Caki2 (cell line): Measurements from ENCODE around the gene INSYN2A. TPM values are rescaled to one million over a fixed set of nuclear protein-coding genes. Genes with fewer than 3 reads are reported as not detected.

ENCODE experiments used
- DNase-seq: peaks from one replicate; pipeline ENCODE4 v3.0.0-alpha.2; 2015; ENCODE audit warnings: low read depth
- in situ Hi-C: cut with HindIII; loops from 2 replicates; pipeline ENCODE4 v1.10.0; 2016; ENCODE audit warnings: low sequenced_read_pairs, low pct_unique_long_range_greater_than_20kb, mixed read lengths
- total RNA-seq: library from RNA; depleted of rRNA; stranded (reverse); fragments of >200 nt; shearing (Covaris generic); gene quantifications from 2 replicates; pipeline ENCODE4 v1.2.3, GENCODE V29; 2014; ENCODE audit warnings: low replicate concordance

The INSYN2A gene
- total RNA-seq, 1 experiment from 2014 or later, result not detected

DNA sequence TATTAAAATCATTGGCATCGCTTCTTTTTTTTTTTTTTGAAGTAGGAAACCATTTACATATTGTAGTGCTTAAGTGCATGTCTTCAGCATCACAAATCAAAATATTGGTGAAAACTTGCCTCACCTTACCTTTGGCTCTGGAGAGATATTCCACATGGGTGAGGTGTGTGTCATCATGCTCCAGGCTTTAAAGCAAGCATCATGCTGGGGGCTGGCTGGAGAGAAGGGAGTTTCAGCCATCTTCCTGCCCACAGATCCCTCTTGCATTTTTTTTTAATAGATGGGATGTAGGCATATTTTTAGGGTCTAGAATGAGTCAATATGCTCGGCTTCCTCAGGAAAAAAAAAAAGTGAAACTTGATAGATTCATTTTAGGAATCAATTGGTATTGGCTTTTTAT, 2.3 kb upstream of the INSYN2A start:
- in situ Hi-C loops, result no loop called here
- no peak for DNase-seq

DNA sequence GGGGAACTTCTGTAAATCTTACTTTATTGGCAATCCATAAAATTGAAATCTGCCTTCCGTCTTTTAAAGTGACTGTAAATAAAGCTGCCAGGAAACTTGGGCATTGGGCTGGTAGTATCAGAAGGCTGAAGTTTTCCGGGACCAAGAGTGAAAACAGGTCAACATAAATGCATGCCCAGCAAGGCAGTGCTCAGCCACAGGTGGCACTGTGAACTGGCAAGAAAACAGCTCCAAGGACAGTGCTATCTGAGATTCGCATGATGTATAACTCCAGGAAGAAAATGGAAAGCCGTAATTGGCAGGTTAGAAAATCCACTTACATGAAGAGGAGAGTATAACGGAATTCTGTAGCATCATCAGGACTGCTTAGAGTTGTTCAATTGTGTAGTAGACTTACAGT, 1.9 kb upstream of the INSYN2A start:
- no peak for DNase-seq
- in situ Hi-C loops, result no loop called here

DNA sequence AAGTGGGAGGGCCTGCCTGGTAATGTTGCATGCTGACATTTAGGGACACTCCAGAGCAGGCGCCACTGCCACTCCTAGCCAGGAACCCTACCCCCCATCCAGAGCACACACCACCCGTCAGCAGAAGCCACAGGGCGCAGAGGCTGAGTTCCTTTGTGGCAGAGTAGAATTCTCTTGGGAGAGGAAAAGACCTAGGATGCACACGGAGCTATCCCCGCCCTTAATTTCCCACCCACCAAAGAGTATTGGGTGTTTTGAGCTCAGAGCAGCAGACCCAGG, 702 bp upstream of the INSYN2A start:
- in situ Hi-C loops, result no loop called here
- DNase-seq, result no peak

DNA sequence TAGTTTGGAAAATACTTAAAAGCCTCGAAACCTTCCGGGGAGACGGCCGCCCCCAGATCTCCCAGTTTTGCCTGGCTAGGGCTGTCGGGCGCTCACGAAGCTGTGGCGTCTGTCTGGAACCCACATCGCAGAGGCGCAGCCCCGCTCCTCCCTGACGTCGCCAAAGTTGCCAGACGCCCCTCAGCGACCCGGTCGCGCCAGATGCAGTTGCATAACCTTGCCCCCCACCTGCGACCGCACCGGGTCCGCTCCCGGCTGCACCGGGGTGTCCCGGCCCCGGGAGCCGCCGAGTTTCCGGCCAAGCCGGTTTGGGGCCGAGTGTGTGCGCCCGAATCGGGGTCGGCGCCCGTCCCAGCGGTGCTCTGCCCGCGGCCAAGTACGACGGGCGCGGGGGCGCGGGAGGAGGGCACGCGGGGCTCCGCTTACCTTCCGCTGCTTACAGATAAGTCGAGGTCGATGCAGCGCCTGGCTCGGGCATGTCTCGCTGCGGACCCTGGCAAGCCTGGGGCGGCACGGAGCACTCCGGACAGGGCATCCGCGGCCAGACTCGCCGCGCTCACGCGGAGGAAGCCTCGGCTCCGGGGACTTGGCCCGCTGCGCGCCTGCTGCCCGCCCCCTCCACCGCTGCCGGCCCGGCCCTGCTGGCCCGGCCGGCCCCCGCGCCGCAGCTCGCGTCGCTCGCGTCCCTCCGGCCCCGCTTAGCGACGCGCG, 665 bp downstream of the INSYN2A start:
- in situ Hi-C loops, result no loop called here
- no peak for DNase-seq

DNA sequence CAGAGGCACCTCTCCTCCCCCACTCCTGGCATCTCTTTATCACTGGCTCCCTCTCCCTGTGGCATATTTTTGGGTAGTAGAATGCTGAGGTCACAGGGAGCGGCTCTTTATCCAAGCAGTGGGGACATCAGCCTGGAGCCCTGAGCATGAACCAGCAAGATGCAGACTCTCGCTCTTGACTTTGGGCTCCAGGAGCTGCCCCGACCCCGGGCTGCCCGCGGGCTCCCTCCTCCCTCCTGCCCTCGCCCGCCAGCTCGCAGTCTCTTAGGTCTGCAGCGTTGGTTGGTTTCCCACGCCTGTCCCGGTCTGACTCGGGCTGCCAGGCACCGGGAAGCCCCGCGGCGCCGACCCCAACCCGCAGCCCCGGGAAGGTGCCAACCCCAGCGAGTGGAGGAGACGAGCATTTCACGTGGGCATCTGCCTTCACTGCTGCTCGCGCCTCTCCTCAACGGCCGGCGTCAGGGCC, 1.3 kb downstream of the INSYN2A start:
- in situ Hi-C loops, result no loop called here
- DNase-seq, result no peak

DNA sequence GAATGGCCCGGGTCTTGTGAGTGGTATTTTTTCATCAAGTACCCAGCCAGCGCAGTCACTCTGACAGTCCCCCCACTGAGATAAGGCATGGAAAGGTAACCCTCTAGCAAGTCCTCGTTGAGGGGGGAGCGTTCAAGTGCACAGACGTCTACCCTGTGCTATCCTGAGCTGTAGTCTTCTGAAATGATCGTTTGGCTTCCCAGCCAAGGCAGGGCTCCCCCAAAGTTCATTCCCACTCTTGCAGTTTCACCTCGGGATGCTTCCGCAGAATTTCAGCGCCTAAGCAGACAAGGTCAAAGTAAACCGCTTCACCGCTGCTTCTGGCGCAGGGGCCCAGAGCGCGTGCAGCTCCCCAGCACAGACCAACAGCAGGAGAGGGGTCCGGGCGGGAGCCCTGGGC, 1.8 kb downstream of the INSYN2A start:
- in situ Hi-C loops, result no loop called here
- DNase-seq, result no peak

DNA sequence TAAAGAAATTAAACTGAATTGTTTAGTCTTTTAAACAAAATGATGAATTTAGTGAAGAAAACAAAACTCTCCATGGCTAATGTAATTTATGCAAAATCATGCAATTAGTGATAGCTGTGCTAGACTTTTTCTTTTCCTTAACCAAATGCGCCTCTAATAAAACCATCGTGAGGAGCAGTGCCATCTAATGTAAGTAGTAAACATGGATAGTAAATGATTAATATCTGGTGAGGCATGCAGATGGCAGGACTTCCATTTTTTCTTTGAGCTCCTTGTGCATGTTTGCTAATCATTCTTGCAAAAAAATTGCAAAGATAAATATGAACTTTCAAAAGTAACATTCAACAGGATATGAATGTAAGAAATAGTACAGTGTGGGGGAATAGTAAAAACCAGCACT, 2.3 kb downstream of the INSYN2A start:
- in situ Hi-C loops, result no loop called here
- no peak for DNase-seq

DNA sequence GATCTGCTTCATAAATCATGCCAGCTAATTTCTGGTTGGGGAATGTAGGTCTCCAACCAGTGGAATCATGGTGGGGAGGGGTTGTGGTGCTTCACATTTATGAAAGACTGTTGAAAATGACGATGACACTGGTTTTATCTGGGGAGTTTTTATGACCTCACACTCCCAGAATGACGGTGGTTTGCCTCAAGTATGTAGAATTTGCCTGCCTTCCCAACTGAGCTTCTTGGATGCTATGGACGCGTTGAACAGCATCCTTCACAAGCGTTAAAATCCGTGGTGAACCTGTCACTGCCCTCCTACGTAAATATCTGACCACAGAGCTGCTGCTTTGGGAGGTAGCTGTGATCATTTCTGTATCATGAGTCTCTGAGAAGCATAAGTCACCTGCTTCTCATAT, 3.3 kb downstream of the INSYN2A start:
- DNase-seq, result no peak
- in situ Hi-C loops, result no loop called here

DNA sequence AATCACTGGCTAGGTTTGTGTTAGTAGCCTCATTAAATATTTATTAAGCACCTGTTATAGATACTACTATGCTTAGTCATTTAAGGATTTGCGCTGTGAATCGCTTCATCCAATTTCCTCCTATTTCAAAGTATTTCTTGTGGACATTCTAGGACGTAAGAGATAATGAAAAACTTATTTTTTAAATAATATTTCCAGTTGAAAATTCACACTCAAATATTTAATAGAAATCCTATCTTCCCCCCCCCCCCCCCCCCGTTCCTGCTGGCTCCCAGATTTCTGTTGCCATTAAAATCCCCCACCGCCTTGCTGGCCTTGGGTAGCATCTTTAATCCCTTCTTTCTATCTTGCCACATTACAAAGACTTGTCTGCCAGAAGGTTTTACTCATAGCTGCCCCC, 6.0 kb downstream of the INSYN2A start:
- in situ Hi-C loops, result no loop called here

DNA sequence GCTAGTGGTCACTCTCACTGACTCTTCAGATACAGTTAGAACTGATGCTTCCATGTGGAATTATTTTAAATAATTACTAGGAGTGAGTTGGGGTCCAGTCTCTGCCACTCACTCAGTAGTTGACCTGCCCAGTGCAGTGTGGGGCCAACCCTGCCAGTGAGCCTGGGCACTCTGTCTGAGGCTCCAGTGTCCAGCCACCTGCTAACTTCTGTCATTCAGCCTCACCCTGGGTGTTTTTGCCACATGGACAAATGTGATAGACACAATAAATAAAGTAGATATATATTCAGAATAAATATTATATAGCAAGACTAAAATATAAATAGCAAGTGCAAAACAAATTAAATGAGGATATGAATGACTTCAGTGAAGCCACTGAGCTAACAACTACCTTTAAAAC, 7.2 kb downstream of the INSYN2A start:
- in situ Hi-C loops, result no loop called here
- no peak for DNase-seq

More for the DNA sequence above, 6.0 kb downstream of the INSYN2A start:
- no peak for DNase-seq

DNA sequence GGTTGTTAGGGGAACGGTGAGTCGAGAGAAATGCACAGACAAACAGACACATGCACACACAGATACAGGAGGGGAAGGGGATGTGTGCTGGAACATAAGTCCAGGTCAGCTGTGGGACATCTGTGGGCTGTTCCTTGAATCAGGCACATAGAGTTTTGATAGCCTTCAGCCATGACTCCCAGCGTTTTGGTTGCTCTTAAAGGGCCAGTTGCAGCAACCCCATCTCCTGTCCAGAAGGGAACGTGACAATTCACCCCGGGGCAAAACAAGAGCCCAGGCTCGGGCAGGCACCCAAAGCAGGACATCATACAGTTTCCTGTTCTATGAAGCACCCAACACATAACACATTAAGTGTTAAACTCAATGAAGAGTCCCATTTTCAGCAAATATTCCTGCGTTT, 9.6 kb downstream of the INSYN2A start:
- no peak for DNase-seq
- in situ Hi-C loops, result no loop called here

DNA sequence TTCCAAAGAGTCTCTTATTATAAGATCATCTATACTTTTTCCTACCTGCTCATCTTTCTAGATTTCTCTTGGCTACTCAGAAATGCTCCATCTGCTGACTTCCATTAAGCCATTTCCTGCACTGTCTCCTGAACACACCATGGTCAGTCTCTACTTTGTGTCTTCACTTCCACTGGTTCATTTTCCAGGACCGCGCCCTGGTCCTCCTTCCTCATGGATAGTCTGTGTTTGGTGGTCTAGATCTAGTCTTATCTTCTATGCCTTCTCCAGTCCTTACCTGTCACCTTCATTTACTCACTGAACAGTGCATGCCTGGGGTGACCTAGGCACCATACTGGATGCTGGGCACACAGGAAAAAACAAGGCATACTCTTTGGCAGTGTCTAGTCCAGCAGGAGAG, 11.8 kb downstream of the INSYN2A start:
- no peak for DNase-seq
- in situ Hi-C loops, result no loop called here

DNA sequence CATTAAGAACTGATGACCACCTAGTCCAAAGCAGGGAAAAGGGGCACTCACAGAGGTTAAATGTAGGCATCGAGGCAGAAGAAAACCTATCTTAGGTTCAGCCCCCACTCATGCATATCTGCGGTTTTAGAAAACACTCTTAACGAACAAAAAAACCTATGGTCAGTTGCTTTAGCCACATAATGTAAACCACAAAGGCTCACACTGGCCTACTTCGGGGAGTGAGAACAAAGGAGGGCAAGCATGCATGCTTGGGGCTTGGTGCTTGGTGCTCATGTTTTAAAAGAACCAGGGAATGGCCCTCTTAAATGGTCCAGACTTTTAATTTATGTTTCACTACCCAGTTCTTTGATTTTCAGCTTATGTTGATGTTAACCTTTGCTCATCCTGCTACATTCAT, 14.2 kb downstream of the INSYN2A start:
- no peak for DNase-seq
- in situ Hi-C loops, result no loop called here

DNA sequence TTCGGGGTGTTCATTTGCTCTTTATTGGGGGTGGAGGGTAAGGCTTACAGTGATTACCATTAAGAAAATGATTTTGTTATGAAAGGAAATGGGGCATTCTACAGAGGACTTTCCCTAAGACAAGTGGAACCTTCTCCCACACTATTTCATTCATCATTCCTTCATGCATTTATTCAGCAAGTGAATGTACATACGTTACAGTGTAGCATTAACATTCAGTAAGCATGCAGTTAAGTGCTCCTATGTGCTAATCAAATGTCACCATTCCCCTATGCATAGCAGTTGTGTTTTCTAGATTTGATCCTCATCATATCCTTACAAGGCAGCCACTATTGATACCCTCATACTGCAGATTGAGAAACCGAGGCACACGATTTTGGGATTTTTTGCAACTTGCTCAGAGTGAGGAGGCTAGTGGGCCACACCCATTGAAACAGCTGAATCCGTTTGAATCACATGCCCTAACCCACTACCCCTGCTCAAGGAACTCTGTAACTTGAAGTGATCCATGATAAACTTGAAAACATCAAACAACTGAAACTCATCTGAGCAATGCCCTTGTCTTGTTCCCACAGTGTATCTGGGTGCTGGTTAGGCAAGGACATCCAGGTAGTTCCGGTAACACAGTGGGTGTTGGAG, 16.7 kb downstream of the INSYN2A start:
- in situ Hi-C loops, result no loop called here
- no peak for DNase-seq

DNA sequence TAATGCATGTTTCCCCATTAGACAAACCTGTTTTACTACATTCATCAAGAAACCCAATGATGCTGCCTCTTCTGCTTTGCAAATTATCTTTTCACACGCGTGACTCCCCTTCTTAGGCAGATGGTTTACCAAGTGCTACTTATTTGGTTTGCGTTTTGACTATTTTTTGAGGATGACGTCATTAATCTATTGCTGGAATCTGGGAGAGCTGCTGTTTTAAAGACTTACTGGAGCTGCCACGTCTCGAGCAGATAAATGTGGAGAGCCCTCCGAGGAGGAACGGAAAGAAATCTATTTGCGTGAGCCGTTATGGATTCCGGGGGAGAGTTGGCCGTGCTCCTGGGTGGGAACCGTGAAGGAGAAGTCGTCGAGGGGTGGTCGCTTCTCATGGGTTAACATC, 19.7 kb downstream of the INSYN2A start:
- in situ Hi-C loops, result no loop called here
- no peak for DNase-seq

DNA sequence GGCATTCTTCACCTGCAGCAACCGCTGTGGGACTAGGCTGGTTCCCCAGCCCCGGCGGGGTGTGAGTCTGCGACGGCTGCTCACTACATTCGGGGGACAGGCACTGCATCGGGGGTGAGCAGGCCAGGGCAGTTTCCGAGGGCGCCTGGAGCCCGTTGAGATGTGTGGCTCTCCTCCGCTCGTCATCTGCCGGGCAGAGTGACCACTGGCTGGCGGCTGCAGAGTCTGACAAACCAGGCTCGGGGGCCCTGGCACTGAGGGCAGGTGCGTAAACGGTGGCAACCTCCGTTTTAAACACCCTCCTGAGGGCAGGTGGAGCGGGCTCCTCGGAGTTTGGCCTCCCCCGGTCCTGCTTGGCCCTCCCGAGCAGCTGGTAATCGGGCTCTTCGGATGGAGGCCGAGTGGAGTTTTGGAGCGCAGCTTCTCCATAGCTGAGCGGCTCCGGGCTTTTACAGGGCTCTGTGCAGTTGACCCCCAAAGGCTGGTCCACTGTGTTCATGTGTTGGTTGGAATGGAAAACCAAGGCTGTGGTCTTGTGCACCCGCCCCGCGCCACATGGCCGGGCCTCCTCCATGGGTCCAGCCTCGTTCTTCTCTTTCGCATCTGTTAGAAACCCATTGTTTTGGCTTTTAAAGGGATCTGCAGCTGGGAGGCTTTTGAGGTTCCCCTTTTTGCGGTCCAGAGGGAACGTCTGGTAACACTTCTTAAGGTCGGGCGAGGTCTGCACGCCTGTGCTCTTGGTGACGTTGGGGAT, 20.9 kb downstream of the INSYN2A start:
- DNase-seq, result no peak
- in situ Hi-C loops, result no loop called here

DNA sequence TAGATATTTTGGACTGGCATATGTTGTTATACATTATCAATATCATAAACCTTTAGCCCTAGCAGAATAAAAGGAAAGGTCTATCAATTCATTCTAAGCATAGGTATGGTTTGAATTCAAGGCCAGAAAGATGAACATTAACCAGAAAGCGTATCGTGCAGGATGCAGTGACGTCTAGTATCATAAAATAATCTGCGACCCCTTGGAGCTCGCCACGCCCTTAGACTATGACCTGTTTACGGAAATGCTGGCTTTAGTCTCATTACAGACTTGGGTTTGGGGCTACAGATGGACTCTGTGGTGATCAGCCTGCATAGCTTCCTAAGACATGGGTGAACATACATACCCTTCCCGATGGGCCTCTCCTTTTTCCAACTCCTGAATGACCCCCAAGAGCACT, 21.5 kb downstream of the INSYN2A start:
- DNase-seq, result no peak
- in situ Hi-C loops, result no loop called here

DNA sequence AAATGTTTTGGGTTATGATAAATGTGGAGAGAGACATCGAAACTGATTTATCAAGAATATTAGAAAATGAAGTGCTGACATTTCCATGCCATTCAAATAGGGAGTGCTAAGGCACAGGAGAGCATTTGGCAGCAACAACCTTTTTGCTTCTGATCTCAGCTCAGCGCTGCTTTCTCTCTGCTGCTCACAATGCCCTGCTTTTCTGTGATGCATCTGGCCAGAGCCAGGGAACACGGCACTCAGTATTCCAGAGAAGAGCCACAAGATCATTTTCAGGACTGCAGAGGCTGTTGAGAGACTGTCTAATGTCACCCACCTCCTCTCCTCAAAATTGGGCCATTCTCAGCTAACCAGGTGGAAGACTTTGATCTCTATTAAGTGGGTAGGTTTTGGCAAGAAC, 28.1 kb downstream of the INSYN2A start:
- in situ Hi-C loops, result no loop called here
- DNase-seq, result no peak

DNA sequence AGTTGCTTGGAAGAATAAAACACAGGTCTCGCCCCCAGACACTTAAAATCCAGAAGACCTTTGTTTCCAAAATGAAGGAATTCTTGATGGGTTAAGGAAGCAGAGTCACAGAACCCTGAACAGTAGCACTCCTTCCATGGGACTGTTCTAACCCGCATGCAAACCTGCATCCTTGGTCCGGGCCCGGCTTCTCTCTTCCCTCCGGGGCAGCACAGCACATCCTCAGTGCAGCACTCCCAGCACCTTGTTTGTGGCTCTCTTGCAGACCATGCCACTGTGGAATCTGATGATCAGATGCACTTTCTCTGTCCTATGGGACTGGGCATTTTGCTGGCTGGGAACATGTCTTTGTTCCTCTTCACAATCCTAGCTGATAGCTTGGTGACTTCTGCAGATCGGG, 33.5 kb downstream of the INSYN2A start:
- in situ Hi-C loops, result no loop called here
- DNase-seq, result no peak

DNA sequence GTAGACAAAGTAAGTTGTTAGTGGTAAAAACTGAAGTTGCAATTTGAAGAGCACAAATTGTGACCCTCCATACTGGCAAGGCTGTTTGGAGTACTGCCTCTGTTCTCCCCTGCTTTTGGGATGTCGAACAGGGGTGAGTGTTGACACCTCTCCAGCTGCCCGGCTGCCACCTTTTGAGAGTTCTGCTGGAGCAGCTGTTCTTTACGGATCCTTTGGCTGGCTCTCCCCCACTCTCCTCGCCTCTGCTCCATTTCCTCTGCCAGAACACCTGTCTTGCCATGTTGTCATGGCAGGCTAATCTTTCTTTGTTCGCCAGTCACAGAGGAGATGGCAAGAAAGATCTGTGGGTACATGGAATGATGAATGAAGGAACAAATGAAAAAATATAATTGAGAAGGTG, 34.9 kb downstream of the INSYN2A start:
- DNase-seq, result no peak
- in situ Hi-C loops, result no loop called here
